HCT116 (cell line): ENCODE results near the gene XYLT1. TPM values are rescaled to one million over a fixed set of nuclear protein-coding genes. Genes with fewer than 3 reads are reported as not detected.

Experiments used
- ATAC-seq: fragments of 200-7000 bp; cut with Tn5 transposase; 2 replicates; pipeline ENCODE4 v1.9.1; 2020; ENCODE audit warnings: mild to moderate bottlenecking, moderate library complexity
- BruUV-seq: library from RNA; stranded (reverse); fragments of 400-500 nt; replicated peaks from 2 replicates; lab custom pipeline; 2021; lab: Mats Ljungman, UMichigan
- CTCF ChIA-PET: fragments of 300-600 bp; sonication (Branson Sonifier 250); formaldehyde crosslinking; loops from one replicate; lab custom pipeline; 2021; ENCODE audit warnings: antibody characterized with exemption; lab: Charles Lee
- POLR2A ChIA-PET: fragments of 300-600, 350-600 bp; sonication (Branson Sonifier 250); formaldehyde crosslinking; loops from one replicate; lab custom pipeline; 2021; ENCODE audit warnings: antibody characterized with exemption; lab: Charles Lee
- RAD21 ChIA-PET, 2 experiments: fragments of 300-600 bp; sonication (Branson Sonifier 250); formaldehyde crosslinking; loops; one replicate each; lab custom pipeline; 2023; ENCODE audit warnings: low total read pairs in 2 of 2; ENCODE audit not compliant: uncharacterized antibody in 2 of 2, unreplicated experiment in 2 of 2, low non-redundant PET in 1 of 2; lab: Charles Lee
- DNase-seq: peaks from one replicate; pipeline ENCODE4 v3.0.0-alpha.2; 2010; ENCODE audit warnings: low read depth, low spot score
- H2AFZ ChIP-seq: fragments of 200-600 bp; shearing (Covaris generic), sonication (generic); 2 replicates; pipeline ENCODE4 v1.6.1; 2017; ENCODE audit warnings: low read depth, mixed run types, mixed read lengths, antibody characterized with exemption, low read length; ENCODE audit not compliant: poor library complexity, severe bottlenecking
- H3K27ac ChIP-seq: 2 replicates; pipeline ENCODE4 v1.5.1; 2012; ENCODE audit warnings: low read depth, low read length
- H3K27me3 ChIP-seq: fragments of 200-600 bp; sonication (generic); 2 replicates; pipeline ENCODE4 v1.6.1; 2016; ENCODE audit warnings: mixed run types, low read length, mixed read lengths; ENCODE audit not compliant: insufficient read depth
- H3K36me3 ChIP-seq, 2 experiments: fragments of 200-500 bp in 1 of 2; fragments of 200-600 bp in 1 of 2; sonication (Bioruptor generic) in 1 of 2; sonication (generic) in 1 of 2; 2 replicates each; pipeline versions ENCODE4 v1.5.1 to v1.6.1; 2014 to 2016; ENCODE audit warnings: low read length in 2 of 2, inconsistent platforms in 1 of 2, mixed read lengths in 1 of 2, mixed run types in 1 of 2; ENCODE audit not compliant: insufficient read depth in 2 of 2, control insufficient read depth in 1 of 2
- H3K4me1 ChIP-seq, 2 experiments: fragments of 200-600 bp in 1 of 2; sonication (generic) in 1 of 2; 2 replicates each; pipeline versions ENCODE4 v1.5.1 to v1.6.1; 2012 to 2017; ENCODE audit warnings: low read length in 2 of 2, inconsistent platforms in 1 of 2, mild to moderate bottlenecking in 1 of 2, mixed read lengths in 1 of 2, mixed run types in 1 of 2, moderate library complexity in 1 of 2; ENCODE audit not compliant: insufficient read depth in 2 of 2, control insufficient read depth in 1 of 2
- H3K4me2 ChIP-seq: fragments of 200-600 bp; sonication (generic); 2 replicates; pipeline ENCODE4 v1.6.1; 2017; ENCODE audit warnings: mixed run types, low read length, mixed read lengths
- H3K4me3 ChIP-seq, 2 experiments: fragments of 200-600 bp in 1 of 2; sonication (generic) in 1 of 2; replicated peaks in 1 of 2; 2 replicates each; pipeline ENCODE4 v1.5.1; 2011 to 2016; ENCODE audit warnings: low read length in 2 of 2, control low read depth in 1 of 2, low read depth in 1 of 2, mild to moderate bottlenecking in 1 of 2, mixed read lengths in 1 of 2, mixed run types in 1 of 2
- H3K79me2 ChIP-seq: fragments of 200-600 bp; sonication (generic); 2 replicates; pipeline ENCODE4 v1.6.1; 2017; ENCODE audit warnings: mild to moderate bottlenecking, mixed run types, low read length, moderate library complexity, mixed read lengths; ENCODE audit not compliant: insufficient read depth
- H3K9ac ChIP-seq: fragments of 200-600 bp; sonication (generic); 2 replicates; pipeline ENCODE4 v1.6.1; 2016; ENCODE audit warnings: low read length, mixed read lengths
- H3K9me2 ChIP-seq: fragments of 200-600 bp; sonication (generic), shearing (Covaris generic); 2 replicates; pipeline ENCODE4 v1.6.1; 2017; ENCODE audit warnings: mixed run types, mild to moderate bottlenecking, moderate library complexity; ENCODE audit not compliant: insufficient read depth
- H3K9me3 ChIP-seq, 2 experiments: fragments of 200-500 bp in 1 of 2; fragments of 200-600 bp in 1 of 2; sonication (Bioruptor generic) in 1 of 2; sonication (generic) in 1 of 2; 2 replicates each; pipeline ENCODE4 v1.6.1; 2014 to 2017; ENCODE audit warnings: low read length in 2 of 2, mixed read lengths in 2 of 2, inconsistent platforms in 1 of 2, low read depth in 1 of 2, mild to moderate bottlenecking in 1 of 2, mixed run types in 1 of 2, moderate library complexity in 1 of 2; ENCODE audit not compliant: control insufficient read depth in 1 of 2, insufficient read depth in 1 of 2
- H4K20me1 ChIP-seq: fragments of 200-600 bp; sonication (generic), shearing (Covaris generic); 2 replicates; pipeline ENCODE4 v1.6.1; 2017; ENCODE audit warnings: mixed run types, mild to moderate bottlenecking, moderate library complexity; ENCODE audit not compliant: insufficient read depth
- ATF3 ChIP-seq: IDR thresholded peaks from 2 replicates; pipeline ENCODE4 v1.6.1; 2012
- CBX3 ChIP-seq: IDR thresholded peaks from 2 replicates; pipeline ENCODE4 v1.6.1; 2012; ENCODE audit warnings: low read depth
- CEBPB ChIP-seq: IDR thresholded peaks from 2 replicates; pipeline ENCODE4 v1.6.1; 2012; ENCODE audit warnings: low read depth
- EGR1 ChIP-seq: IDR thresholded peaks from 2 replicates; pipeline ENCODE4 v1.6.1; 2012; ENCODE audit warnings: low read depth
- ELF1 ChIP-seq: IDR thresholded peaks from 2 replicates; pipeline ENCODE4 v1.6.1; 2012; ENCODE audit warnings: low read depth, borderline replicate concordance
- EZH2 ChIP-seq: fragments of 200-600 bp; sonication (generic); IDR thresholded peaks from 2 replicates; pipeline ENCODE4 v1.6.1; 2017; ENCODE audit warnings: antibody characterized with exemption, mixed run types
- FOSL1 ChIP-seq: IDR thresholded peaks from 2 replicates; pipeline ENCODE4 v1.6.1; 2012; ENCODE audit warnings: low read depth
- JUND ChIP-seq: IDR thresholded peaks from 2 replicates; pipeline ENCODE4 v1.6.1; 2012
- MAX ChIP-seq: IDR thresholded peaks from 2 replicates; pipeline ENCODE4 v1.6.1; 2012
- POLR2A ChIP-seq: IDR thresholded peaks from 2 replicates; pipeline ENCODE4 v1.7.0; 2011; ENCODE audit warnings: borderline replicate concordance; ENCODE audit not compliant: insufficient read depth, insufficient read length; ENCODE audit errors: extremely low read depth
- POLR2AphosphoS5 ChIP-seq: IDR thresholded peaks from 2 replicates; pipeline ENCODE4 v1.6.1; 2011; ENCODE audit warnings: mild to moderate bottlenecking, low read depth, low read length, moderate library complexity
- RAD21 ChIP-seq: IDR thresholded peaks from 2 replicates; pipeline ENCODE4 v1.6.1; 2012; ENCODE audit warnings: low read depth, mild to moderate bottlenecking
- SP1 ChIP-seq: IDR thresholded peaks from 2 replicates; pipeline ENCODE4 v1.6.1; 2012; ENCODE audit warnings: low read depth
- SRF ChIP-seq: IDR thresholded peaks from 2 replicates; pipeline ENCODE4 v1.6.1; 2012; ENCODE audit warnings: low read depth
- TCF7L2 ChIP-seq: IDR thresholded peaks from 2 replicates; pipeline ENCODE4 v1.7.0; 2011; ENCODE audit warnings: borderline replicate concordance, inconsistent platforms; ENCODE audit not compliant: insufficient read depth, insufficient read length; ENCODE audit errors: extremely low read depth
- ZFX ChIP-seq: fragments of 450-650 bp; IDR thresholded peaks from 2 replicates; pipeline ENCODE4 v1.6.1; 2017
- ZNF274 ChIP-seq: fragments of 200-500 bp; sonication (Bioruptor generic); IDR thresholded peaks from 2 replicates; pipeline ENCODE4 v1.6.1; 2014; ENCODE audit warnings: mild to moderate bottlenecking, low read depth, low read length, inconsistent platforms
- intact Hi-C: fragments of 100-400 bp; cut with micrococcal nuclease; formaldehyde crosslinking; loops from 2 replicates; pipeline ENCODE4 v1.10.0; 2022
- total RNA-seq: library from RNA; stranded (reverse); gene quantifications from one replicate; pipeline ENCODE4 v1.2.1, GENCODE V29; 2021; ENCODE audit not compliant: unreplicated experiment
- TF ChIP-seq, protein P1 (sequence below): IDR thresholded peaks from 2 replicates; pipeline ENCODE4 v1.6.1; 2011; ENCODE audit warnings: mild to moderate bottlenecking, low read length, moderate library complexity; ENCODE audit not compliant: insufficient replicate concordance; ENCODE audit errors: extremely low read depth
- TF ChIP-seq, protein P2 (sequence below), 3 experiments: fragments of 200-600 bp in 1 of 3; sonication (generic) in 1 of 3; IDR thresholded peaks in 2 of 3; conservative IDR thresholded peaks in 1 of 3; 2 replicates each; pipeline ENCODE4 v1.5.1; 2012 to 2017; ENCODE audit warnings: low read depth in 2 of 3, low read length in 2 of 3, antibody characterized with exemption in 1 of 3, borderline replicate concordance in 1 of 3, control low read depth in 1 of 3, mild to moderate bottlenecking in 1 of 3, mixed read lengths in 1 of 3, mixed run types in 1 of 3, moderate library complexity in 1 of 3; ENCODE audit not compliant: insufficient read depth in 1 of 3

Gene XYLT1
- total RNA-seq, 1 experiment from 2014 or later, result 4.5 TPM

DNA sequence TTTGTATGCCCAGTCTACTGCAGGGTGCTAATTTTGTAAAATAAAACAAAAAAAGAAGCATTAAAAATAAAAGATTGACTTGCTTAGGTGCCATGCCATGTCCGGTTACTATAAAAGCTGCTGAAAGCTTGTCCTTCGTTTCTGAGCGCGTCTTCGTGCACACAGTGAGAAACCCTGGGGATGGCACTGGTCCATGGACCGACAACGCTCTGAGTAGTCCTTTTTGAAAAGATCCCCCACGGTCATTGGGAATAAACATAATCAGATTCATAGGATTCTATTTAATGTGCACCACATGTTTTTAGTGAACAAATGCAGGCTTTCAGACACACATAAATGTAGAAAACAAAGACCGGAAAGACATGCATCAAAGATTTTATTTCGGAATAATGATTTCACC lies 146.3 kb downstream of the XYLT1 start:
- Histone ChIP-seq H4K20me1 (no peaks in the 10 kb centered on the region), H3K79me2 (no peaks in the 10 kb centered on the region), H3K36me3 (no peaks in the 10 kb centered on the region), H3K9me3 (no peaks in the 10 kb centered on the region), H3K4me2 (no peak overlapping the region), H3K9me2 (no peaks in the 10 kb centered on the region), H3K9ac (no peak overlapping the region), H2AFZ (no peak overlapping the region), H3K27me3 (no peaks in the 10 kb centered on the region), H3K27ac (no peak overlapping the region), H3K4me1 (peaks cover 4 to 8% of the 10 kb centered on the region in 2 experiments; a peak in 3 of 4 replicates), H3K4me3 (no peak overlapping the region)
- CTCF ChIA-PET, result no interaction called here
- DNase-seq, result no peak
- BruUV-seq, result no TSS peak
- no peak for ATAC-seq
- RAD21 ChIA-PET, result no interaction called here
- intact Hi-C loops, result no loop called here
- TF ChIP-seq SP1 (no peak), RAD21 (no peak)
- POLR2A ChIA-PET, result no interaction called here

DNA sequence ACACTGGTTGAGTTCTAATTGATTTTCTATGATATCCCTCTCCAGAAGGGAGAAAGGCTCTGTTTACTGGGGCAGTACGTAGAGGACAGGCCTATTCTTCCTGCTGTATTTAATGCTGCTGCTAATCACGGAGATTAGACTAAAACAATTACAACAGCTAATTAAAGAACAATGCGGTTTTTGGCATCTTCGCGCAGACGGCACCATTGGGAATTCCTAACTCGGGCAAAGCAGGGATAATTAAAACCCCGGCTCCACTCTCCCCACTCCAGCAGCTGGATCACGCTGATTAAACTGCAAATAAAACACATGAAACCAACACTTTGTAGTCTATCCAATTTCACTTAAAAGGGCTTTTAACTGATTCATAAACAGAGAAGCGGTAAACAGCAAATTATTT lies 147.6 kb downstream of the XYLT1 start:
- DNase-seq (no peak), ATAC-seq (no peak)
- ChIA-PET RAD21 (no interaction called here), CTCF (no interaction called here), POLR2A (no interaction called here)
- Histone ChIP-seq H3K4me1 (peaks cover 7 to 20% of the 10 kb centered on the region in 2 experiments), H3K79me2 (no peaks in the 10 kb centered on the region), H2AFZ (no peak overlapping the region), H3K4me2 (no peak overlapping the region), H3K27ac (no peak overlapping the region), H3K9me2 (no peaks in the 10 kb centered on the region), H3K9me3 (no peaks in the 10 kb centered on the region), H3K27me3 (no peaks in the 10 kb centered on the region), H3K4me3 (no peak overlapping the region), H3K36me3 (no peaks in the 10 kb centered on the region), H3K9ac (no peak overlapping the region), H4K20me1 (no peaks in the 10 kb centered on the region)
- no TSS peak for BruUV-seq
- intact Hi-C loops, result no loop called here
- TF ChIP-seq CEBPB, result no peak
- TF ChIP-seq CBX3, result no peak
- TF ChIP-seq JUND, result no peak
- no peak for TF ChIP-seq EZH2
- TF ChIP-seq POLR2AphosphoS5, result no peak
- TF ChIP-seq FOSL1, result no peak
- TF ChIP-seq, protein P1, sequence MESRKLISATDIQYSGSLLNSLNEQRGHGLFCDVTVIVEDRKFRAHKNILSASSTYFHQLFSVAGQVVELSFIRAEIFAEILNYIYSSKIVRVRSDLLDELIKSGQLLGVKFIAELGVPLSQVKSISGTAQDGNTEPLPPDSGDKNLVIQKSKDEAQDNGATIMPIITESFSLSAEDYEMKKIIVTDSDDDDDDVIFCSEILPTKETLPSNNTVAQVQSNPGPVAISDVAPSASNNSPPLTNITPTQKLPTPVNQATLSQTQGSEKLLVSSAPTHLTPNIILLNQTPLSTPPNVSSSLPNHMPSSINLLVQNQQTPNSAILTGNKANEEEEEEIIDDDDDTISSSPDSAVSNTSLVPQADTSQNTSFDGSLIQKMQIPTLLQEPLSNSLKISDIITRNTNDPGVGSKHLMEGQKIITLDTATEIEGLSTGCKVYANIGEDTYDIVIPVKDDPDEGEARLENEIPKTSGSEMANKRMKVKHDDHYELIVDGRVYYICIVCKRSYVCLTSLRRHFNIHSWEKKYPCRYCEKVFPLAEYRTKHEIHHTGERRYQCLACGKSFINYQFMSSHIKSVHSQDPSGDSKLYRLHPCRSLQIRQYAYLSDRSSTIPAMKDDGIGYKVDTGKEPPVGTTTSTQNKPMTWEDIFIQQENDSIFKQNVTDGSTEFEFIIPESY, result no peak
- TF ChIP-seq SRF, result no peak
- TF ChIP-seq, protein P2, sequence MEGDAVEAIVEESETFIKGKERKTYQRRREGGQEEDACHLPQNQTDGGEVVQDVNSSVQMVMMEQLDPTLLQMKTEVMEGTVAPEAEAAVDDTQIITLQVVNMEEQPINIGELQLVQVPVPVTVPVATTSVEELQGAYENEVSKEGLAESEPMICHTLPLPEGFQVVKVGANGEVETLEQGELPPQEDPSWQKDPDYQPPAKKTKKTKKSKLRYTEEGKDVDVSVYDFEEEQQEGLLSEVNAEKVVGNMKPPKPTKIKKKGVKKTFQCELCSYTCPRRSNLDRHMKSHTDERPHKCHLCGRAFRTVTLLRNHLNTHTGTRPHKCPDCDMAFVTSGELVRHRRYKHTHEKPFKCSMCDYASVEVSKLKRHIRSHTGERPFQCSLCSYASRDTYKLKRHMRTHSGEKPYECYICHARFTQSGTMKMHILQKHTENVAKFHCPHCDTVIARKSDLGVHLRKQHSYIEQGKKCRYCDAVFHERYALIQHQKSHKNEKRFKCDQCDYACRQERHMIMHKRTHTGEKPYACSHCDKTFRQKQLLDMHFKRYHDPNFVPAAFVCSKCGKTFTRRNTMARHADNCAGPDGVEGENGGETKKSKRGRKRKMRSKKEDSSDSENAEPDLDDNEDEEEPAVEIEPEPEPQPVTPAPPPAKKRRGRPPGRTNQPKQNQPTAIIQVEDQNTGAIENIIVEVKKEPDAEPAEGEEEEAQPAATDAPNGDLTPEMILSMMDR (IDR thresholded peaks at IDR 0.05 in 2 of 3, conservative IDR thresholded peaks at IDR 0.05 in 1 of 3; ENCODE audit: borderline replicate concordance in 1 of 3, insufficient read depth in 1 of 3, low read depth in 2 of 3, low read length in 2 of 3), result no peak
- no peak for TF ChIP-seq POLR2A
- TF ChIP-seq ZNF274, result no peak
- no peak for TF ChIP-seq EGR1
- no peak for TF ChIP-seq SP1
- no peak for TF ChIP-seq ELF1
- no peak for TF ChIP-seq ZFX
- TF ChIP-seq MAX, result no peak
- no peak for TF ChIP-seq ATF3
- TF ChIP-seq TCF7L2, result no peak
